Progenitor cell of endocrine pancreas (in vitro differentiated cells): ENCODE data around the gene ZNF20. TPM values are rescaled to one million over a fixed set of nuclear protein-coding genes. Genes with fewer than 3 reads are reported as not detected.
"Not testable (repeated sequence)": the region's sequence is repeated elsewhere in the genome, so short reads cannot be mapped to it uniquely, and the experiment has no call there.

Experiments
- DNase-seq: peaks from one replicate; pipeline ENCODE4 v3.0.0; 2021; ENCODE audit warnings: low spot score; ENCODE audit not compliant: unreplicated experiment
- H3K27ac Mint-ChIP-seq: 2 replicates; pipeline ENCODE4 v1.8.0; 2021; ENCODE audit warnings: mild to moderate bottlenecking, moderate library complexity, mixed read lengths
- H3K27me3 Mint-ChIP-seq: 2 replicates; pipeline ENCODE4 v1.8.0; 2021; ENCODE audit warnings: mixed read lengths
- H3K36me3 Mint-ChIP-seq: 2 replicates; pipeline ENCODE4 v1.8.0; 2022; ENCODE audit warnings: mixed read lengths; ENCODE audit not compliant: insufficient read depth
- H3K4me1 Mint-ChIP-seq: 2 replicates; pipeline ENCODE4 v1.8.0; 2021; ENCODE audit warnings: low read depth, mixed read lengths
- H3K4me3 Mint-ChIP-seq: 2 replicates; pipeline ENCODE4 v1.8.0; 2021; ENCODE audit warnings: low read depth, mild to moderate bottlenecking, moderate library complexity, mixed read lengths
- H3K9me3 Mint-ChIP-seq: 2 replicates; pipeline ENCODE4 v1.8.0; 2021; ENCODE audit warnings: low read depth, mixed read lengths
- total RNA-seq: library from RNA; stranded (reverse); gene quantifications from 2 replicates; pipeline ENCODE4 v1.2.1, GENCODE V29; 2021
- TF ChIP-seq, protein P1 (sequence below): fragments of 200-600 bp; sonication (generic); IDR thresholded peaks from one replicate; pipeline ENCODE4 v1.5.0; 2021; ENCODE audit warnings: antibody characterized with exemption, mild to moderate bottlenecking; ENCODE audit not compliant: unreplicated experiment

Gene ZNF20
- total RNA-seq, 1 donor from 2014 or later: 12.1 TPM

DNA sequence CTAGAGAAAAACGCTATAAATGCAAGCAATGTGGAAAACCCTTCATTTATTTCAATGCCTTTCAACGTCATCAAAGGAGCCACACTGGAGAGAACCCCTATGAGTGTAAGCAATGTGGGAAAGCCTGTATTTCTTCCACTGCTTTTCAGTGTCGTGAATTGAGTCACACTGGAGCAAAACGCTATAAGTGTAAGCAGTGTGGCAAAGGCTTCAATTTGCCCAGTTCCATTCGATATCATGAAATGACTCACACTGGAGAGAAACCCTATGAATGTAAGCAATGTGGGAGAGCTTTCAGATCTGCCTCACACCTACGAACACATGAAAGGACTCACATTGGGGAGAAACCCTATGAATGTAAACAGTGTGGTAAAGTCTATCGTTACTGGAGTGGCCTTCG, 27.4 kb downstream of the ZNF20 start:
- Mint-ChIP-seq H3K36me3 (peaks cover 56% of the 10 kb centered on the region), H3K4me1 (no peaks in the 10 kb centered on the region), H3K27ac (no peak overlapping the region), H3K9me3 (peaks cover 51% of the 10 kb centered on the region), H3K4me3 (no peak overlapping the region), H3K27me3 (no peaks in the 10 kb centered on the region)
- TF ChIP-seq, protein P1, sequence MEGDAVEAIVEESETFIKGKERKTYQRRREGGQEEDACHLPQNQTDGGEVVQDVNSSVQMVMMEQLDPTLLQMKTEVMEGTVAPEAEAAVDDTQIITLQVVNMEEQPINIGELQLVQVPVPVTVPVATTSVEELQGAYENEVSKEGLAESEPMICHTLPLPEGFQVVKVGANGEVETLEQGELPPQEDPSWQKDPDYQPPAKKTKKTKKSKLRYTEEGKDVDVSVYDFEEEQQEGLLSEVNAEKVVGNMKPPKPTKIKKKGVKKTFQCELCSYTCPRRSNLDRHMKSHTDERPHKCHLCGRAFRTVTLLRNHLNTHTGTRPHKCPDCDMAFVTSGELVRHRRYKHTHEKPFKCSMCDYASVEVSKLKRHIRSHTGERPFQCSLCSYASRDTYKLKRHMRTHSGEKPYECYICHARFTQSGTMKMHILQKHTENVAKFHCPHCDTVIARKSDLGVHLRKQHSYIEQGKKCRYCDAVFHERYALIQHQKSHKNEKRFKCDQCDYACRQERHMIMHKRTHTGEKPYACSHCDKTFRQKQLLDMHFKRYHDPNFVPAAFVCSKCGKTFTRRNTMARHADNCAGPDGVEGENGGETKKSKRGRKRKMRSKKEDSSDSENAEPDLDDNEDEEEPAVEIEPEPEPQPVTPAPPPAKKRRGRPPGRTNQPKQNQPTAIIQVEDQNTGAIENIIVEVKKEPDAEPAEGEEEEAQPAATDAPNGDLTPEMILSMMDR: no peak
- no peak for DNase-seq

DNA sequence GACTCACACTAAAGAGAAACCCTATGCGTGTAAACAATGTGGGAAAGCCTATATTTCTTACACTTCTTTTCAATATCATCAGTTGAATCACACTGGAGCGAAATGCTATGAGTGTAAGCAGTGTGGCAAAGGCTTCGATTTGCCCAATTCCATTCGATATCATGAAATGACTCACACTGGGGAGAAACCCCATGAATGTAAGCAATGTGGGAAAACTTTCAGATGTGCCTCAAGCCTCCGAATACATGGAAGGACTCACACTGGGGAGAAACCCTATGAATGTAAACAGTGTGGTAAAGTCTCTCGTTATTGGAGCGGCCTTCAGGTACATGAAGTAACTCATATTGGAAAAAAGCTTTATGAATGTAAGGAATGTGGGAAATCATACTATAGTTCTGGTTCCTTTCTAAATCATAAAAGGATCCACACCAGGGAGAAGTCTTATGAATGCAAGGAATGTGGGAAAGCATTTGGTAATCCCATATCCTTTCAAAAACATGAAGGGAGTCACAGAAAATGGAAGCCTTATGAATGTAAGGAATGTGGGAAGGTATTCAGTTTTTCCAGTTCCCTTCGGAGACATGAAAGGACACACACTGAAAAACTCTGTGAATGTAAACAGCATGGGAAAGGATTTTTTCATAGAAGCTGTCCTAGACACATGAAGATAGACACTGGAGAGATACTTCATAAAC, 28.1 kb downstream of the ZNF20 start:
- Mint-ChIP-seq H3K36me3 (peaks cover 57% of the 10 kb centered on the region), H3K27ac (no peak overlapping the region), H3K4me3 (no peak overlapping the region), H3K9me3 (peaks cover 52% of the 10 kb centered on the region), H3K27me3 (no peaks in the 10 kb centered on the region), H3K4me1 (no peaks in the 10 kb centered on the region)
- DNase-seq: no peak
- TF ChIP-seq, protein P1: no peak

DNA sequence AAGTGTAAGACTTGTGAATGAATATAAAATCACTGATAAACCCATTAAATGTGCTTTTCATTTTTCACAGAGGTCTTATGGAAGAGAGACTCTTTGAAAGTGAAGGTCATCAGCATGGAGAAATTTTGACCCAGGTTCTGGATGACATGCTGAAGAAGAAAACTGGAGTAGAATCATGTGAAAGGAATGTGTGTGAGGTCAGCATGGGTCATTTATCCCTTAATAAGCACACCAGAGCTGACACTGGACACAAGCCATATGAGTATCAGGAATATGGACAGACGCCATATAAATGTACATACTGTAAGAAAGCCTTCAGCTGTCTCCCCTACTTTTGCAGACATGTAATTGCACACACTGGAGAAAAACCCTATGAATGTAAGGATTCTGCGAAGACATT, 29.0 kb downstream of the ZNF20 start:
- H3K36me3 Mint-ChIP-seq: peaks cover 61% of the 10 kb centered on the region

DNA sequence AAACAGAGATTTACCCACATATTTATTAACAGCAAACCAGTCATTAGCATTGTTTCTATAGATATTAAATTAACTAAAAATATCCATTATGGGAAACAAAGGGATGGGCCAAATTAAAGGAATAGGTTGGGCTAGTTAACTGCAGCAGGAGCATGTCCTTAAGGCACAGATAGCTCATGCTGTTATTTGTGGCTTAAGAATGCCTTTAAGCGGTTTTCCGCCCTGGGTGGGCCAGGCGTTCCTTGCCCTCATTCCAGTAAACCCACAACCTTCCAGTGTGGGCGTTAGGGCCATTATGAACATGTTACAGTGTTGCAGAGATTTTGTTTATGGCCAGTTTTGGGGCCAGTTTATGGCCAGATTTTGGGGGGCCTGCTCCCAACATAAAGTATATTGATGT, 36.2 kb downstream of the ZNF20 start:
- H3K9me3 Mint-ChIP-seq: peaks cover 50% of the 10 kb centered on the region
- H3K4me3 Mint-ChIP-seq, H3K4me1 Mint-ChIP-seq, DNase-seq, H3K27me3 Mint-ChIP-seq, H3K27ac Mint-ChIP-seq: not testable (repeated sequence)
- peaks cover 35% of the 10 kb centered on the region for H3K36me3 Mint-ChIP-seq

More for the DNA sequence above, 29.0 kb downstream of the ZNF20 start:
- Mint-ChIP-seq H3K9me3 (peaks cover 53% of the 10 kb centered on the region), H3K4me1 (no peaks in the 10 kb centered on the region), H3K27me3 (no peaks in the 10 kb centered on the region), H3K4me3 (no peak overlapping the region), H3K27ac (no peak overlapping the region)
- TF ChIP-seq, protein P1: no peak
- no peak for DNase-seq

DNA sequence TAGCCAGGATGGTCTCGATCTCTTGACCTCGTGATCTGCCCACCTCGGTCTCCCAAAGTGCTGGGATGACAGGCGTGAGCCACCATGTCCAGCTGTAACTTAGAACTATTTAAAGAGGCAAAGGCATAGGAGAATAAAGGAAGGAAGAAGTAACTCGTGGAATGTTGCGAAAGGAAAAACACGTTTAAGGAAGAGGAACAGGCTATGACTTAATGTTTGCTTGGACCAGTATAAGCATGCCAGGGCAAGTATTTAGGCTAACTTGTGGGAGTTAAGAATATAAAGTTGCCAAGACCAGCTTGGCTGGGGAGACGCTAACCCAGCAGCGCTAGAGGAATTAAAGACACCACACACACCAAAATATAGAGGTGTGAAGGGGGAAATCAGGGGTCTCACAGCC, 42.1 kb downstream of the ZNF20 start:
- no peaks in the 10 kb centered on the region for H3K27me3 Mint-ChIP-seq
- peaks cover 46% of the 10 kb centered on the region for H3K36me3 Mint-ChIP-seq
- TF ChIP-seq, protein P1: no peak
- DNase-seq: no peak
- peaks cover 2% of the 10 kb centered on the region for H3K4me1 Mint-ChIP-seq
- H3K9me3 Mint-ChIP-seq: peaks cover 52% of the 10 kb centered on the region
- no peak overlapping the region for H3K27ac Mint-ChIP-seq
- no peak overlapping the region for H3K4me3 Mint-ChIP-seq
